H1 (cell line): ENCODE measurements around the gene VDR. TPM values are rescaled to one million over a fixed set of nuclear protein-coding genes. Genes with fewer than 3 reads are reported as not detected.

Experiments used
- CTCF ChIA-PET: fragments of 300-600 bp; sonication (Branson Sonifier 250); formaldehyde crosslinking; loops from one replicate; lab custom pipeline; 2021; ENCODE audit not compliant: partially characterized antibody; lab: Charles Lee
- POLR2A ChIA-PET: fragments of 300-600 bp; sonication (Branson Sonifier 250); formaldehyde crosslinking; loops from one replicate; lab custom pipeline; 2021; ENCODE audit warnings: inconsistent platforms; ENCODE audit not compliant: partially characterized antibody; lab: Charles Lee
- DNase-seq, 2 experiments: peaks; one replicate each; pipeline versions ENCODE4 v3.0.0 to v3.0.0-alpha.2; 2010 to 2022; ENCODE audit warnings: low spot score in 2 of 2, low read depth in 1 of 2, mixed read lengths in 1 of 2
- FAIRE-seq: peaks from 2 replicates; lab custom pipeline; 2011; peaks lifted over from hg19 to GRCh38; lab: Jason Lieb, UNC
- H2AFZ ChIP-seq: 2 replicates; pipeline ENCODE4 v1.8.1; 2012; ENCODE audit warnings: low read length, inconsistent platforms
- H2AK5ac ChIP-seq: 2 replicates; pipeline ENCODE4 v1.6.1; 2013; ENCODE audit warnings: low read depth, low read length
- H2BK120ac ChIP-seq: replicated peaks from 2 replicates; pipeline ENCODE3; 2013; ENCODE audit warnings: low read depth, low read length, inconsistent platforms
- H2BK12ac ChIP-seq: 2 replicates; pipeline ENCODE4 v1.6.1; 2013; ENCODE audit warnings: low read depth, low read length
- H2BK15ac ChIP-seq: 2 replicates; pipeline ENCODE4 v1.6.1; 2013; ENCODE audit warnings: low read length
- H2BK20ac ChIP-seq: 2 replicates; pipeline ENCODE4 v1.6.1; 2013; ENCODE audit warnings: low read length
- H2BK5ac ChIP-seq: 2 replicates; pipeline ENCODE4 v1.6.1; 2013; ENCODE audit warnings: low read depth, low read length
- H3K14ac ChIP-seq: 2 replicates; pipeline ENCODE4 v1.6.1; 2013; ENCODE audit warnings: inconsistent platforms; ENCODE audit not compliant: insufficient read length
- H3K18ac ChIP-seq: 2 replicates; pipeline ENCODE4 v1.6.1; 2013; ENCODE audit warnings: low read length; ENCODE audit errors: extremely low read depth
- H3K23ac ChIP-seq: 2 replicates; pipeline ENCODE4 v1.6.1; 2013; ENCODE audit warnings: inconsistent platforms; ENCODE audit not compliant: insufficient read length
- H3K23me2 ChIP-seq: 2 replicates; pipeline ENCODE4 v1.6.1; 2013; ENCODE audit warnings: low read depth, low read length
- H3K27ac ChIP-seq: 2 replicates; pipeline ENCODE4 v1.6.1; 2011; ENCODE audit warnings: low read depth, low read length, inconsistent platforms
- H3K27me3 ChIP-seq, 4 experiments: replicated peaks in 1 of 4; 1 replicate in 1 of 4; 2 replicates in 3 of 4; pipeline versions ENCODE4 v1.6.1 to v1.8.1; 2011 to 2013; ENCODE audit warnings: low read length in 3 of 4, mild to moderate bottlenecking in 3 of 4, inconsistent platforms in 2 of 4, mixed read lengths in 2 of 4, moderate library complexity in 1 of 4; ENCODE audit not compliant: control insufficient read depth in 3 of 4, insufficient read depth in 3 of 4; ENCODE audit errors: extremely low read depth in 1 of 4
- H3K36me3 ChIP-seq, 4 experiments: 2 replicates each; pipeline versions ENCODE4 v1.6.1 to v1.8.1; 2011 to 2013; ENCODE audit warnings: mild to moderate bottlenecking in 4 of 4, low read length in 3 of 4, moderate library complexity in 2 of 4, control low read depth in 1 of 4, inconsistent platforms in 1 of 4; ENCODE audit not compliant: insufficient read depth in 4 of 4, control insufficient read depth in 2 of 4
- H3K4ac ChIP-seq: replicated peaks from 2 replicates; pipeline ENCODE3; 2013; ENCODE audit warnings: low read length, low read depth, mixed read lengths, inconsistent platforms; ENCODE audit not compliant: insufficient read length
- H3K4me1 ChIP-seq, 4 experiments: replicated peaks in 1 of 4; 1 replicate in 1 of 4; 2 replicates in 3 of 4; pipeline versions ENCODE4 v1.6.1 to v1.8.1; 2011 to 2013; ENCODE audit warnings: low read length in 3 of 4, inconsistent platforms in 2 of 4, mixed read lengths in 1 of 4; ENCODE audit not compliant: insufficient read depth in 4 of 4, control insufficient read depth in 3 of 4
- H3K4me2 ChIP-seq, 2 experiments: 2 replicates each; pipeline versions ENCODE4 v1.6.1 to v1.8.1; 2011 to 2013; ENCODE audit warnings: low read depth in 2 of 2, low read length in 2 of 2, control low read depth in 1 of 2, inconsistent platforms in 1 of 2, mild to moderate bottlenecking in 1 of 2; ENCODE audit not compliant: insufficient read depth in 1 of 2
- H3K4me3 ChIP-seq, 4 experiments: fragments of 200-600, 300-600 bp in 1 of 4; sonication (generic), shearing (Covaris generic), sonication (Bioruptor Twin) in 1 of 4; 2 replicates each; pipeline versions ENCODE4 v1.5.1 to v1.8.1; 2011 to 2016; ENCODE audit warnings: low read length in 4 of 4, low read depth in 3 of 4, control low read depth in 2 of 4, inconsistent platforms in 2 of 4, mild to moderate bottlenecking in 2 of 4, mixed read lengths in 1 of 4, moderate library complexity in 1 of 4; ENCODE audit not compliant: insufficient read depth in 2 of 4; ENCODE audit errors: extremely low read depth in 1 of 4
- H3K56ac ChIP-seq: replicated peaks from 2 replicates; pipeline ENCODE3; 2013; ENCODE audit warnings: low read depth, mild to moderate bottlenecking, mixed read lengths, low read length, inconsistent platforms; ENCODE audit not compliant: insufficient read length
- H3K79me1 ChIP-seq: 2 replicates; pipeline ENCODE4 v1.6.1; 2013; ENCODE audit warnings: low read depth, low read length, control low read depth
- H3K79me2 ChIP-seq, 2 experiments: 2 replicates each; pipeline versions ENCODE4 v1.6.1 to v1.8.1; 2012 to 2013; ENCODE audit warnings: low read length in 2 of 2, mild to moderate bottlenecking in 2 of 2, inconsistent platforms in 1 of 2; ENCODE audit not compliant: insufficient read depth in 2 of 2, control insufficient read depth in 1 of 2
- H3K9ac ChIP-seq, 4 experiments: replicated peaks in 1 of 4; 1 replicate in 1 of 4; 2 replicates in 3 of 4; pipeline versions ENCODE4 v1.6.1 to v1.8.1; 2011 to 2013; ENCODE audit warnings: low read depth in 3 of 4, low read length in 3 of 4, control low read depth in 2 of 4, mild to moderate bottlenecking in 2 of 4, moderate library complexity in 2 of 4, inconsistent platforms in 1 of 4; ENCODE audit errors: extremely low read depth in 1 of 4
- H3K9me3 ChIP-seq, 2 experiments: 2 replicates each; pipeline versions ENCODE4 v1.6.1 to v1.8.1; 2012 to 2013; ENCODE audit warnings: mild to moderate bottlenecking in 2 of 2, moderate library complexity in 2 of 2, control low read depth in 1 of 2, inconsistent platforms in 1 of 2, low read depth in 1 of 2, low read length in 1 of 2, mixed read lengths in 1 of 2; ENCODE audit not compliant: insufficient read depth in 2 of 2
- H4K20me1 ChIP-seq, 2 experiments: replicated peaks in 1 of 2; 2 replicates each; pipeline versions ENCODE3 to v1.8.1; 2011 to 2013; ENCODE audit warnings: inconsistent platforms in 2 of 2, low read length in 2 of 2, mild to moderate bottlenecking in 1 of 2; ENCODE audit not compliant: insufficient read depth in 2 of 2, control insufficient read depth in 1 of 2
- H4K5ac ChIP-seq: 2 replicates; pipeline ENCODE4 v1.6.1; 2013; ENCODE audit warnings: low read length, low read depth, mixed read lengths, inconsistent platforms; ENCODE audit not compliant: insufficient read length
- H4K8ac ChIP-seq: 2 replicates; pipeline ENCODE4 v1.8.0; 2013; ENCODE audit warnings: mild to moderate bottlenecking, moderate library complexity, low read length, inconsistent platforms; ENCODE audit not compliant: insufficient read depth; ENCODE audit errors: extremely low read depth
- H4K91ac ChIP-seq: replicated peaks from 2 replicates; pipeline ENCODE3; 2013; ENCODE audit warnings: low read length, mixed read lengths, inconsistent platforms; ENCODE audit not compliant: insufficient read length
- HDAC6 ChIP-seq: IDR thresholded peaks from one replicate; pipeline ENCODE4 v1.7.1; 2012; ENCODE audit warnings: low read depth, mild to moderate bottlenecking, inconsistent platforms, low read length, moderate library complexity
- RBBP5 ChIP-seq: IDR thresholded peaks from 2 replicates; pipeline ENCODE4 v1.7.1; 2012; ENCODE audit warnings: low read depth, mild to moderate bottlenecking, inconsistent platforms, low read length, moderate library complexity, borderline replicate concordance
- TEAD4 ChIP-seq: IDR thresholded peaks from 2 replicates; pipeline ENCODE4 v1.6.1; 2012; ENCODE audit warnings: low read depth, low read length, inconsistent platforms, mixed read lengths
- WGBS, 2 experiments: shearing (Covaris generic) in 1 of 2; methylation state at CpG; one replicate each; pipeline versions ENCODE4 v1.1.6 to v1.1.7; 2013 to 2015; ENCODE audit warnings: low lambda C conversion rate in 2 of 2, mixed read lengths in 2 of 2, inconsistent platforms in 1 of 2, low coverage in 1 of 2, missing lambda C conversion rate in 1 of 2; ENCODE audit not compliant: insufficient replicate concordance in 2 of 2, insufficient coverage in 1 of 2, insufficient read length in 1 of 2; ENCODE audit errors: extremely low coverage in 1 of 2, missing lambda C conversion rate in 1 of 2; 5-methylcytosine and 5-hydroxymethylcytosine counted together
- polyA plus RNA-seq, 7 experiments: library from polyadenylated mRNA; depleted of rRNA in 3 of 7; stranded (reverse) in 5 of 7; unstranded in 2 of 7; fragments of >200 nt in 5 of 7; fragments of 200-250 nt in 2 of 7; gene quantifications; 1 replicate in 5 of 7; 2 replicates in 1 of 7; 4 replicates in 1 of 7; pipeline versions ENCODE4 v1.2.1 to v1.2.3, GENCODE V29; 2011 to 2013; ENCODE audit warnings: missing spikeins in 2 of 7, mixed read lengths in 2 of 7
- total RNA-seq: library from RNA; stranded (reverse); fragmentation: NEBNext Ultra II Directional; extraction: Animal tissue kit (Norgen Biotek cat#: 25700); gene quantifications from 2 replicates; pipeline ENCODE4 v1.2.1, GENCODE V29; 2021

Gene VDR
- total and polyA plus RNA-seq, 2 of the 8 experiments (the other 6 are each of a cell fraction or from before 2014, with no cell fraction given): 0.44 to 0.65 TPM

- no peaks in the 10 kb centered on the region; a peak in 1 of 7 replicates for H3K27me3 ChIP-seq
- DNase-seq: no peak
- no peak overlapping the region for H2BK120ac ChIP-seq
- no peaks in the 10 kb centered on the region for H4K20me1 ChIP-seq
- H4K91ac ChIP-seq: no peak overlapping the region
- H3K27ac ChIP-seq: no peak overlapping the region
- H3K18ac ChIP-seq: no peak overlapping the region
- 83% methylated on average over 8 of the region's 8 CpGs; no CpG with 5 or more reads in 1 of the 2 experiments for WGBS, 2 experiments
- H2AK5ac ChIP-seq: no peak overlapping the region
- no peak overlapping the region for H2BK20ac ChIP-seq
- H3K4me2 ChIP-seq: no peak overlapping the region
- POLR2A ChIA-PET: interaction anchor here (0.8 to 28.4 kb wide), 7 partner anchors 11 to 96 kb away, joined by 3 to 480 read pairs (median 4); partner anchors contain the start of gene HDAC7
- H3K9me3 ChIP-seq: no peaks in the 10 kb centered on the region
- no peak overlapping the region for H3K4me3 ChIP-seq
- no peak overlapping the region for H4K5ac ChIP-seq
- no peak overlapping the region for H2BK12ac ChIP-seq
- H3K36me3 ChIP-seq: no peaks in the 10 kb centered on the region
- no peak overlapping the region for H3K23ac ChIP-seq
- no peaks in the 10 kb centered on the region for H3K79me1 ChIP-seq
- H2AFZ ChIP-seq: no peak overlapping the region
- H3K4ac ChIP-seq: no peak overlapping the region
- no peak overlapping the region for H3K56ac ChIP-seq
- FAIRE-seq: no peak
- CTCF ChIA-PET: interaction anchor here (0.9 to 30.5 kb wide), 33 partner anchors 8 to 350 kb away, joined by 3 to 2001 read pairs (median 7); partner anchors contain the start of genes HDAC7 and SLC48A1
- no peaks in the 10 kb centered on the region; the same call in 1 of the 2 replicates for H3K23me2 ChIP-seq
- H4K8ac ChIP-seq: no peak overlapping the region
- H3K14ac ChIP-seq: no peak overlapping the region
- H2BK15ac ChIP-seq: no peak overlapping the region
- H3K4me1 ChIP-seq: peaks cover 0 to 10% (median 6%) of the 10 kb centered on the region in 4 experiments; a peak in 5 of 7 replicates
- no peak overlapping the region for H2BK5ac ChIP-seq
- H3K79me2 ChIP-seq: no peaks in the 10 kb centered on the region
- H3K9ac ChIP-seq: no peak overlapping the region
- TF ChIP-seq RBBP5: no peak
- TF ChIP-seq HDAC6: no peak
- no peak for TF ChIP-seq TEAD4
These were observed 65.4 kb downstream of the VDR start for GRCh38 chr12:47839214-47839876.
